GM19395 (cell line): ENCODE measurements around the gene TMUB1.
A peak's percentile ranks its signal among the peaks of the same experiment; 100 is the strongest.

Source experiments
- ATAC-seq: cut with Tn5 transposase; IDR thresholded peaks from one replicate; pipeline ENCODE4 v1.9.1; 2021; ENCODE audit warnings: mild to moderate bottlenecking, moderate library complexity; ENCODE audit not compliant: unreplicated experiment

The TMUB1 gene

DNA sequence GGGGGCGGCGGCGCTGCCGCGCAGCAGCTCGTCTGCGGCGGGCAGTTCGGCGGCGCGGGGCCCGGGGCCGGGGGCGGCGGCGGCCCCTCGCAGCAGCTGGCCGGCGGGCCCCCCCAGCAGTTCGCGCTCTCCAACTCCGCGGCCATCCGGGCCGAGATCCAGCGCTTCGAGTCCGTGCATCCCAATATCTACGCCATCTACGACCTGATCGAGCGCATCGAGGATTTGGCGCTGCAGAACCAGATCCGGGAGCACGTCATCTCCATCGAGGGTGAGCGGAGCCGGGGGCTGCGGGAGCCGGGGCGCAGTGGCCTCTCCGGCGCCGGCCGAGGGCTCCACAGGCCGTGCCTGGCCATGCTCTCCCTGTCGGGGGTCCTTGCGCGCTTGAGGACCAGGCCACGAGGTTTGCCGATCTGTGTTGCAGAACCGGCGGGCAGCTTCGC lies 3.5 kb upstream of the TMUB1 start:
- no peak for ATAC-seq

DNA sequence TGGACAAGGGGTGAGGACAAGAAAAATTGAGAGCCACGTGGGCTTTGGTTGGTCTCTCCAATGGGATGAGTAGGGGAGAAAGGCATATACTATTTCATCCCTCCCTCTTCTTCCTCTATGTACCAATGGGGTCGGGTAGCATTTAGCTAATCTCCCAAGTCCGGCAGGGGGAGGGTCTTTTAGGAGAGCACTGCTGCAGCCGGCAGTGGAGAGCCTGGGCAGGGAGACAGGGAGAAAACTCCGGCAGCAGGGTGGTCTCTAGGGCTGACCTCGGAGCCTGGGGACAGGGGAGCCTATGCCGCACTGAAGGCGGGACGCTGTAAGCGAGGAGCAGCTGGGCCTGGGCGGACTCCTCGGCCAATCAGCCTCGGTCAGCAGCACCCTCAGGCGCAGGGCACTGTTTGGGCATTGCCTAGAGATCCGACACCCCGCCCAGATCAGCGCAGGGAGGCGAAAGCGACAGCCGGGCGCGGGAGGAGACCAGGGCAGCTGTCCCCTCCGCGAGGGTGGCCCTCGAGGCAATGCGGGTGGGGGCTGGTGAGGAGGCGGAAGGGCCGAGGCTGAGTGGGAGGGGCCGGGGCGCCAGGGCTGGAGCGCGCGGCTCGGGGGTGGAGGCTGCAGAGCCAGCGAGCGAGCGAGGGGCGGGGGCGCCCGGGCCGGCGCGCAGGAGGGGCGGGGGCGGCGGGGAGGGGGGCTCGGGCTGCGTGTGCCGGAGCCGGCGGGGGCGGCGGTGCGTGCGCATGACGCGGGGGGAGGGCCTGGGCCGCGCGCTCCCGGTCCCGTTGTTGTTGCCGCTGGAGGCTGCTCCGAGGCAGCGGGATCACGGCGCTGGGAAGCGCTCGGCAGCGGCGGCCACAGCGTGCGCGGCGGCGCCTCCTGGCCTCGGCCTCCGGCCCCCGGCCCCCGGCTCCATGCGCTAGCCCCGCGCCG lies 2.7 kb upstream of the TMUB1 start, which contains the start of gene AGAP3:
Gene AGAP3 (plus strand): TSS at position 785 of the 930 bp plus-strand sequence. CDS start 267 bp downstream, outside the sequence.
- ATAC-seq, result peak; percentile 34

DNA sequence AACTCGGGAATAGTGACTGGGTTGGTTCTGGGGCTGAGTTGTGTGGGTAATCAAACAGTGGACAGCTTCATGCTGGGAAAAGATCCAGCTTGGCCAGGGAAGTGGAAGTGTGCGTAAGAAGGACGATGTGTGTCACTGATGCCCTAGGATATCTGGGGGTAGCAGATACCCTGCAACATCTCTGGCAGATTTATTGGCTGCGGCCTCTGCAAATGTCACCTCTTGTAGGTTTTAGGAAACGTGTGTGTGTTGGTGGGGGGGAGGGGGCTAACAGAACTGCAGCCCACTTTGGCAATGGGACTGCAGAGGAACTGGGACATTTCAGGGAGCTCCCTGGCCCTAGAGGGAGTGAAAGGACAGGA lies 2.0 kb upstream of the TMUB1 start:
- no peak for ATAC-seq

DNA sequence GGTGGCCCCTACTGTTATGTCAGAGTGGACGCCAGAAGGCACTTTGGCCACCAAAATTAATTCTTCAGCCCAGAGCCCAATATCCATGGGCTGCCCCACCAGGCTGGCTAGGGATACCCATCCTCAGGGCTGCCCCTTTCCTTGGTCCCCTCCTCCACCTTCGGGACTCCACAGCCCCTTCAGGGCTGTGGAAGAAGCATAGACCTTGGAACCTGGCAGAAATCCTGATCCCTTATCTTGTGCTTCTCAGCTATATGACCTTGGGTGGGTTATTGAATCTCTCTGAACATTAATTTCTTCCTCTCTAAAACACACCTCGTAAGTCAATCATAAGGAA lies 499 bp upstream of the TMUB1 start:
- no peak for ATAC-seq

DNA sequence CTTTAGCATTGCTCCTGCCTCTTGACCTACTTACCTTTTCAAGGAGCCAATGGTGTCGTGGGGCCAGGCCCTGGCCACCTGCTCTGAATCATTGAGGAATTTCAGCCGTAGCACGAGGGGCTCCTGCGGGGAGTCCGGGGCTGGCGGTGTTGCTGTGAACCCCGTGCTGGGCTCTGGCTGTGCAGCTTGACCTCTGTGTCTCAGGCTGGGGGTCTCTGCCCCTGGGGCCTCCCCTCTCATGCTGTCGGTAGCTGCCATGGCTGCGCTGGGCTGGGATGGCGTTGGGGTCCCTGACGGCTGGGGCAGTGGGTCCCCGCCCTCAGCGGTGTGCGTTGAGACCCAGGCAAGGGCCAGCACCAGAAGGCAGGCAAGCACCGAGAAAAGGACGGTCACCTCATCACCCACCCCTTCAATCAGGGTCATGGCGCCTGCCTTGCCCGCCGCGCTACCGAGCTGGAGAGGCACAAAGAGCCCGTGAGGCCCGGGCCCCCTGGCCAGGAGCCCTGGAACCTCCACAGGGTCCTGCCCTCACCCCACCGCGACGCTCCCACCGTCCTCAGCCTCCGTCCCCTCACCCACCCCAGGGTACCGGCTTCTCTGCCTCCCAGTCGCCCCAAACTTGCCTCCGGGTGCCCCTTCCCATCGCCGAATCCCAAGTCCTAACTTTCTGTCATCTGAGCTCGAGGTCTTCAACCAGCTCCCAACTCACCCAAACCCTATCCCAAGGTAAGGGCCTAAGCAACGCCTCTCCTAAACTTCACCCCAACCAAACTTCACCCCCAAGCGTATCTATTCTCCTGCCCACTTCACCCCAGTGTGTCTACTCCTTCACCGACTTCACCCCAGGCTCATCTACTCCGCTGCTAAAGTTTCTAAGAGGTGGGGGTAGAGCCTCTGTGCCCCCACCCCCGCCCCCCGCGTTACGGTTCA lies 887 bp downstream of the TMUB1 start:
- no peak for ATAC-seq

DNA sequence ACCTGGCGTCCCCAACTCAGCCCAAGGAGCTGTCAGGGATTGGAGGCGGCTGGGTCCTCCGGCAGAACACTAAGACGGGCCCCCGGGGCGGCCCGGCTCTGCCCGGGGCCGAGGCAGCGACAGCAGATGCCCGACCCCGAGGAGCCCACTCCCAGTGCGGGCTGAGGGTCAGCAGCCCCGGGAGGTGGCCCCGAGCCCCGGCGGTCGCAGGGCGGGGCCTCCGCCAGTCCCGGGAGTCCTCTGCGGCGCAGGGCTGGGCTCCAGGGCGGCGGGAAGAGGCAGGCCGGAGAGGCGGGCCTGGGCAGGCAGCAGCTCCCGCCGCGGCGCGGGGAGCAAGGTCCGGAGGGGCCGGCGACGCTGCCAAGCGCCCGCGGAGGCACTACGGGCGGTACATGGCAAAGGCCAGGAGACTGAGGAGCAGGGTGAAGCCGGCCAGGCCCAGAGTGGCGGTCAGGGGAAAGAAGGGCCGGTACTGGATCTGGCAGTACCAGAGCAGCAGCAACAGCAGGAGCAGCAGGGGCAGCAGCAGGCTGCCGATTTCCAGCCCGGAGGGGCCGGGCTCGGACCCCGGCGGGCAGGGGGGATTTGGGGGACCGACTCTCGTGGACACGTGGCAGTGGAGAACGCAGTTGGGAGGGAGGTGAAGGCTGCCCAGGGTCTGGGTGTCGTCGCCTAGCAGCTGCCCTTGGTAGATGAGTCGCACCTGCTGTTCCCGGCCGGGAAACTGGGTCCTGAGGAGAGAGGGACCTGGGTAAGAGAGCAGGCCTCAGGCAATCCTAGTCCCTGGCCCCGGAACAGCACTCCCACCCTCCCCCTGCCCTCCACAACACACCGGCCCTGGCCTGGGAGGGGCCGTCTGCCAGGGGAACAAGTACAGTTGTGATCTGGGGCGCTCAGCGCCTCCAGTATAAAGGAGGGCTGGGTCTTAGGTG lies 1.9 kb downstream of the TMUB1 start:
- no peak for ATAC-seq

DNA sequence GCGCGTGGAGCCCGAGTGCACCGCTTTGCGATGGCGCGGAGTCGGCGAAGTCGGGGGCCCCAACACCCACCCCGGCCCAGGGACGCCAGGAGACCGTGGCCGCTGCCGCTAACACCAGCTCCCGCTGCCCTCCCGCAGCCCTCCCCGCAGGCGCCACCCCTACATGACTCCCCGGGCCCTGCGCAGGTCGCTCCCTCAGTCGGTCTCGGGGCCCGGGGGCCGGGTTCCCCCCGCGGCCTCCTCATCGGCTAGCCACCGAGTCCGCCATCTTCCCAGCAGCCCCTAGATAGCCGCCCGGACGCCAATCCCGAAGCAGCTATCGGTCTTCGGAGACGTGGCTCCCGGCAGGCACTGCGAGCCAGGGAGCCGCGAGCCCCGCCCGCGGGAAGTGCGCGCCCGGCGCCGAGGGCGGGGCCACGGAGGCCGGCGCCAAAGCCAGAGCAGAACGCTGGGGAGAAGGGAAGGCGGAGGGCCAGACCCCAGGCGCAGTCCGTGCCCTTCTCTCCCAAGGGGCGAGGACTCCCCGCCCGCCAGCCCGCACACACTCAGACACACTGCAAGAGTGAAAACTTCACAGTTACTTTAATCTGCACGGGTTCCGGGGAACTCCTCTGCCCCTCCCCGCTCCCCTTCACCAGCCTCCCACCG lies 2.6 kb downstream of the TMUB1 start, which contains the start of gene FASTK:
Gene FASTK (minus strand): TSS at position 288 of the 648 bp plus-strand sequence. CDS start 43 bp downstream, at position 245.
- ATAC-seq, result peak; percentile 73

DNA sequence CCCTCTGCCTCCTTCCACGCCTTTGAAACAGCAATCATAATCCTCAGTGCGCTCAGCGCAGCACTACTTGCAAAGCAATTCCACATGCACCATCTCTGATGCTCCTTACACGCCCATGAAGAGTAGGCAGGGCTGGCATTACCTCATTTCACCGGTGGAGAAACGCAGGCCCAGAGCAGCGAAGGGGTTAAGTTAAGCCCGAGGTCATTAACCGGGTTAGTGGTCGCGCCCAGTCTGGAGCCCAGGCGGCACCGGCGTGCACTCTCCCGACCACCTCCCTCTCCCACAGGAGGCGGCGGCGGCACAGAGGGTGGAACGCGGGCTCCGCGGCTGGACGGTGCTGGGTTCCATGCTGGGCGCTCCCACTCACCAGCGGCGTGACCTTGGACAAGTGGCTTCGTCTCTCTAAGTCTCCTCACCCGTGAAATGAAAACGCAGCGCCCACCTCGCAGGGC lies 3.2 kb downstream of the TMUB1 start:
- peak; percentile 4 for ATAC-seq

DNA sequence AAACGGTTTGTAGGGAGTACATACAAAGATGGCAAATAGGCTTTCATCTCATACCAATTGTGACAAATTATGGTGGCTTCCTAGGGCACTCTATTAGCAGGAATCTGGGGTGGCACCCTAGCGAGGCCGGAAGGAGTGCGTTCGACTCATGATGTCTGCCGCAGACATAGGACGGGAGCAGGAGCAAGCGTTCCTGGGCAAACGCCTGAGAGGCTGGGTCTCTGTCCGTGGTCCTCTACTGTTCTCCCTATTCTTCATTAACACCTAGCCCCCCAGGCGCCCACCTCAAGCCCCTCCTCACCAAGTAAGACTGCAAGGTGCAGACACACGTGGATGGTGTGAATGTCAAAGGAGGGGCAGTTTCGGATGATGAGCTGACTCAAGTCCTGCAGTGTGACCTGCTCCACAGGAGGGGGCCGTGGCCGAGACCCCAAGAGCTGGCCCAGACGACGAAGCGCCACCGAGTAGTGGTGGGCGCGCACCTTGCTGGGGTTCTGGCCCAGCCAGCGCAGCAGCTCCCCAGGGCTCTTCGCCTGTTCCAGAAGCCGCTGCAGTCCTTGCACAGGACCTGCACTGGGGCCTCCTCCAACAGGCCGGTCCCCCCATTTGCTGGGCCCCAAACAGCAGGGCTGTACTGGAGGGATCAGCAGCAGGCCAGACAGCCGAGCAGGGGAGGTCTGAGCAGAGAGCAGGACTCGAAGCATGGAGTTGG lies 3.9 kb downstream of the TMUB1 start:
- no peak for ATAC-seq

DNA sequence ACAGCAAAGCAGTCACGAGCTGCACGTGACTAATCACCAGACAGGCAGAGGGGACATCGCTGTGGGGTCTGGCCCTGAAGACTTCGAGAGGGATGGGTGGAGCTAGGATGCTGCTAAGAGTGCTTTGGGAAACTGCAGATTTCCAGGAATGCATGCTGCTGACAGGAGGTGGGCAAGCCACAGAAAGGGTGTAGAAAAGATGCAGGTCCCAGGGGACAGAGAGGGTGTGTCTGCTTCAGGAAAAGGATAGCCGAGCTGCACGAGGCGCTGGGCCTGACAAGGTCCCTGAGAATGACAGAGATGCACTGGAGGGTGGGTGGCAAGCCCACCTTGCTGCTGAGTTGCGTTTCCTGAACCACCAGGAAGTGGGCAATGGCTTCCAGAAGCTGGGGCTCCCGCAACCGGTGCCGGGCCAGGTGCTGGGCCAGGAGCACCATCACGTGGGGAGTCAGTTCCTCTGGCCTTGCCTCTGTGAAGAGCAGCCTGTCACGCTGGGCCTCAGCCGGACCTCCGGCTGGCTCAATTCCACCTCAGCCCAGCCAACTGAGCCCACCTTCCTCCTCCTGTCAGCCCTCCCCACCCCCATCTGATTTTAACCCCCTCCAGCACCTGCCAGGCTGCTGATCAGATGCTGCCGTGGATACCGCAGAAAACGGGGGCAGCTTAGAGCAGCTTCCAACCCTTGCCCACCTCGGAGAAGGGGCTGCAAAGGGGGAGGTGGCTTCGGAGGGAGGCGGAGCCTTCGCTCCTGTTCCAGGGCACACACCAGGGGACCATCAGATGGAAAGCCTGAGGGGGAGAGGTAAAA lies 4.9 kb downstream of the TMUB1 start:
- ATAC-seq, result no peak

DNA sequence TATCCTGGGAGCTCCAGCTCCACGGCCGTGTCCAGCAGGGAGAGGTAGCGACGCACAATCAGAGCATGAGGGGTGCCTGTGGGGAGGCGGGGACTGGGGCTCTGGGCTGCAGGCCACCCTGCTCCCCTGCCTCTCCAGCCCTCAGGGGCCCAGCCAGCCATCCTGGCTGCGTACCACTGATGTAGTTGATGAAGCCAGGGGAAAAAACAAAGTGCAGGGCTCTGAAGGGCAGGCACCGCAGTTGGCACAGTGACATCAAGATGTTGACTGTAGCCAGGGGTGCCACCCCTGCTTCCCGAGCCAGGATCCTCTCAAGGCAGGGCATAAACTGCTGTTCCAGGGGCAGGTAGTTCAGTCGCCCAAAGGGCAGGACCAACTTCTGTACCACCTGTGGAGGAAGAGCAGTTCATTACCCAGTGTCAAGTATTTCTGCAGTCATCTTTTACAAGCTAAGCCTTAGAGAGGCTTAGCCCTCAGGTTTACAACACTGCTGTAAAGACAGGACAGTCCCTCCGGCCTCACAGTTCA lies 5.5 kb downstream of the TMUB1 start:
- no peak for ATAC-seq

DNA sequence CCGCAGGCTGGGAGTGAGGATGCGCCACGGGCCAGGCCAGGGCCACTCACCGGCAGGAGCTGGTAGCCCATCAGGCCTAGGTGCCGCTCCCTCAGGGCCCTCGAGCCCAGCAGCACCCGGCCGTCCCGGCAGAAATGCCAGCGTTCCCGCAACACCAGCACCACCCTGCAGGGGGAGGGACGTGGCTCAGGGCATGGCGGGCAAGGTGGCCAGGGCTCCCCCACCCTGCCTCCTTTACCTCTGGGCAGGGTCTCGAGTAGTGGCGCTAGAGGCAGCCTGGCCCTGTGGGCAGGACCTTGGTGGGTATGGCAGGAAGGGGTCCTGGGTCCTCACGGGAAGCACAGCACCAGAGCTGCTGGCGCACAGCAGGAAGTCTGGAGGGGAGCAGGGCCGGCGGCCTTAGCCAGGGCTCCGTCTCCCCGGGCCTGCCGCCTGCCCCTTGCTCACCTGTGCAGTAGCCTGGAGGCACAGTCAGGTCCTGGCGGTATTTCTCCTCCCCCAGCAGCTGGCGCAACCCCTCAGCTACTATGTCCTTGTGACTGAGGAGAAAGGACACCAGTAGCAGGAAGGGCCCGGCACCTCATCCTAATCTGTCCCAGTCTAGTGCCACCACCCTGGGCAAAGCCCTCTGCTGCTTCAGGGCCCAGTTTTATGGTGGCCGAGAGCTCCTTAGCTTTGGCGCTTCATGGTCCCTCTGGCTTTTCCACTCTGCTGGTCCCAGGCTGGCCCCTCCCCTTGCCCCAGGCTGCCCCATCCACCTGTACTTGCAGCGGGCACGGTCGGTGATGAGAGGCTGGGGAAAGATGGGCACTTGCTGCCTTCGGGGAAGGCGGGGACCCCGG lies 6.2 kb downstream of the TMUB1 start:
- no peak for ATAC-seq

DNA sequence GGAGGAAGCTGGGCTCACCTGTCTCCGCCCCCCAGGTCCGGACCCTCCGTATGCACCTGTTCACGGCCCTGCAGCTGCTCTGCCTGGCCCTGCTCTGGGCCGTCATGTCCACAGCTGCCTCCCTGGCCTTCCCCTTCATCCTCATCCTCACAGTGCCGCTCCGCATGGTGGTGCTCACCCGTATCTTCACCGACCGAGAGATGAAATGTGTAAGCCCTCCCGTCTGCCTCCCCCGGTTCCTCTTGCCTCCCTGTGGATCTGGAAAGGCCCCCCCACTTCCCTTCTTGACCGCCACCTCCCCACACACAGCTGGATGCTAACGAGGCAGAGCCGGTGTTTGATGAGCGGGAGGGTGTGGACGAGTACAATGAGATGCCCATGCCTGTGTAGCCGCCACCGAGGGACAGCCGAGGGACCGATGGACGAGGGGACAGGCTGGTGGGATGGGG lies 7.3 kb downstream of the TMUB1 start:
- ATAC-seq, result no peak

DNA sequence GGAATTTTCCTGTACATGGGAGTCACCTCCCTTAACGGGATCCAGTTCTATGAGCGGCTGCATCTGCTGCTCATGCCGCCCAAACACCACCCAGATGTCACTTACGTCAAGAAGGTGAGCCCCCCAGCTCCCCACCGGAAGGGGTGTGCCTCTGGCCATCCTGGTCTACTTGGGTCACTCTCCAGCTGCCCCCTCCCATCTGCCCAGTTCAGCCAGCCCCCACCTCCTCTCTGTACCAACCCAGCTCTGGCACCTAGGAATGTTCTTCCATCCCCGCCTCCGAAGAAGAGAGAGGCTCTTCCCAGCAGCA lies 7.7 kb downstream of the TMUB1 start:
- ATAC-seq, result no peak

DNA sequence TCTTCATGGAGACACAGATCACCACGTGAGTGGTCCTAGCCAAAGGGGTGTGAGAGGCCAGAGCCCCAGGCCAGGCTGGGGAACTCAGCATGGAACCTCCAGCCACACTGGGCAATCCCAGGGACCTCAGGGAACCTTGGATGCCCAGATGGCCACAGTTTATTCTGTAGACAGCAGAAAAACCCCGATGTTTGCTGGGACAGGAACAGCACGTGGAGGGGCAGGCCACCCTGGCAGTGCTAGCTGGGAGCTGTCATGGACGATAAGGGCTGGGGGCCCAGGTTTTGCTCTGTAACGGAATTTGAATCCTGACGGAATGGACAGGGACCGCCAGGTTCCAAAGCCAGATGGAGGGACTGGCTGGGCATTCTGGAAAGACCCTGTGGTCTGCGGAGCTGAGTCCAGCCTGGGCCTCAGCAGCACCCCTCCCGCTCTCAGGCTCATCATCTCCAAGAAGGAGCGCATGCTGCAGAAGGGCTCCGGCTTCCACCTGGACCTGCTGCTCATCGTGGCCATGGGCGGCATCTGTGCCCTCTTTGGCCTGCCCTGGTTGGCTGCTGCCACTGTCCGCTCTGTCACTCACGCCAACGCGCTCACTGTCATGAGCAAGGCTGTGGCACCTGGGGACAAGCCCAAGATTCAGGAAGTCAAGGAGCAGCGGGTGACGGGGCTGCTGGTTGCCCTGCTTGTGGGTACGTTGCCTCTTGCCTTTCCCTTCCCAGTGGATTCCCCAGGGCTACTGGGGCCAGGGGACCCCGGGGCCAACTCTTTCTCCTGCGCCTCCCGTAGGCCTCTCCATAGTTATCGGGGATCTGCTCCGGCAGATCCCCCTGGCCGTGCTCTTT lies 8.3 kb downstream of the TMUB1 start:
- ATAC-seq, result no peak

DNA sequence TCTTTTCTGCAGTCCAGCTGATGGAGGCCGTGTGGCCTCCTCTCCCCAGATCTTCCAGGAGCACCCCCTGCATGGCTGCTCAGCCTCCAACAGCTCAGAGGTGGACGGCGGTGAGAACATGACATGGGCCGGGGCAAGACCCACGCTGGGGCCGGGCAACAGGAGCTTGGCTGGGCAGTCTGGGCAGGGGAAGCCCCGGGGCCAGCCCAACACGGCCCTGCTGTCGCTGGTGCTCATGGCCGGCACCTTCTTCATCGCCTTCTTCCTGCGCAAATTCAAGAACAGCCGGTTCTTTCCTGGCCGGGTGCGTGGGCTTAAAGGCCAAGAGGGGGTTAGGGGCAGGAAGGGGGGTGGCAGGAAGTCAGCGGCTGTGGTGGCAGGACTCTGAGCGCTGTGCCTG lies 9.3 kb downstream of the TMUB1 start:
- no peak for ATAC-seq
